ENCODE measurements around the gene CETP.
"Not testable (repeated sequence)": the region's sequence is repeated elsewhere in the genome, so short reads cannot be mapped to it uniquely, and the experiment has no call there.

CETP gene

GRCh38 chr16:56981729-56982271, 20.1 kb downstream of the CETP start:
- ATAC-seq = no peak
- DNase-seq = no peak

- no peak for DNase-seq
- no peak for ATAC-seq
Measured at GRCh38 chr16:56982695-56983094, 20.9 kb downstream of the CETP start.

GRCh38 chr16:56983211-56983751, 21.5 kb downstream of the CETP start:
- no peak for DNase-seq
- ATAC-seq = no peak

GRCh38 chr16:56984639-56985038, 22.9 kb downstream of the CETP start:
- ATAC-seq (no peak), DNase-seq (no peak)

- DNase-seq (peak; percentile 48), ATAC-seq (no peak)
Measured at GRCh38 chr16:56985288-56985961, 23.7 kb downstream of the CETP start.

GRCh38 chr16:56985962-56986360, 24.2 kb downstream of the CETP start:
- DNase-seq (no peak), ATAC-seq (no peak)

GRCh38 chr16:56986361-56986760, 24.6 kb downstream of the CETP start:
- no peak for ATAC-seq

GRCh38 chr16:56986908-56987307, 25.2 kb downstream of the CETP start:
- ATAC-seq, DNase-seq: not testable (repeated sequence)

More at GRCh38 chr16:56986361-56986760, 24.6 kb downstream of the CETP start:
- no peak for DNase-seq

GRCh38 chr16:56987692-56988091, 25.9 kb downstream of the CETP start:
- DNase-seq = no peak

GRCh38 chr16:56988161-56988947, 26.6 kb downstream of the CETP start:
- ATAC-seq = no peak
- DNase-seq = no peak

More at GRCh38 chr16:56987692-56988091, 25.9 kb downstream of the CETP start:
- no peak for ATAC-seq

- ATAC-seq = peak; percentile 83
- peak; percentile 92 for DNase-seq
Measured at GRCh38 chr16:56988948-56989945, 27.5 kb downstream of the CETP start, which contains the start of gene NLRC5. NLRC5 (plus strand) TSS chr16:56989557; CDS start chr16:57020713, 31,156 bp downstream.

- ATAC-seq (no peak), DNase-seq (no peak)
Measured at GRCh38 chr16:56989988-56990387, 28.2 kb downstream of the CETP start.

- ATAC-seq = no peak
- no peak for DNase-seq
Measured at GRCh38 chr16:56990407-56991286, 28.9 kb downstream of the CETP start.

GRCh38 chr16:56992431-56992830, 30.7 kb downstream of the CETP start:
- not testable (repeated sequence) for DNase-seq, ATAC-seq

GRCh38 chr16:56993204-56993603, 31.5 kb downstream of the CETP start:
- DNase-seq = no peak
- no peak for ATAC-seq

- no peak for DNase-seq
- ATAC-seq = no peak
Measured at GRCh38 chr16:56994311-56994710, 32.6 kb downstream of the CETP start.

GRCh38 chr16:56995136-56995805, 33.5 kb downstream of the CETP start:
- DNase-seq (no peak), ATAC-seq (no peak)

- DNase-seq (no peak), ATAC-seq (no peak)
Measured at GRCh38 chr16:56997264-56997663, 35.5 kb downstream of the CETP start.

- no peak for ATAC-seq
- DNase-seq = no peak
Measured at GRCh38 chr16:56997931-56998330, 36.2 kb downstream of the CETP start.

- DNase-seq (no peak), ATAC-seq (no peak)
Measured at GRCh38 chr16:56998352-56998751, 36.6 kb downstream of the CETP start.

All from stimulated activated naive CD8-positive, alpha-beta T cell treated with anti-CD3 and anti-CD28 coated beads, Interleukin-15, Interleukin-2, amounts not matched to agents 100 U/mL and 50 U/mL, for 24 hours (primary cell).